Spleen (tissue), 11 donors: Measurements from ENCODE around the gene RNF41. TPM values are rescaled to one million over a fixed set of nuclear protein-coding genes. Genes with fewer than 3 reads are reported as not detected.

ENCODE experiments used
- DNase-seq: peaks from one replicate; pipeline ENCODE4 v3.0.0-alpha.2; 2020
- H3K27ac ChIP-seq, 8 donors: fragments of 200-600 bp; sonication (generic) in 7 of 8; 1 replicate in 4 of 8; 2 replicates in 4 of 8; pipeline versions ENCODE4 v1.5.0 to v1.8.0; 2016 to 2021; ENCODE audit warnings: inconsistent platforms in 4 of 8, mild to moderate bottlenecking in 4 of 8, moderate library complexity in 1 of 8
- H3K27me3 ChIP-seq, 7 donors: fragments of 200-600 bp; sonication (generic) in 6 of 7; replicated peaks in 1 of 7; 1 replicate in 4 of 7; 2 replicates in 3 of 7; pipeline versions ENCODE4 v1.5.0 to v1.8.0; 2016 to 2021; ENCODE audit warnings: inconsistent platforms in 3 of 7, mild to moderate bottlenecking in 1 of 7
- H3K36me3 ChIP-seq, 6 donors: fragments of 200-600 bp; sonication (generic) in 5 of 6; 1 replicate in 4 of 6; 2 replicates in 2 of 6; pipeline versions ENCODE4 v1.5.0 to v1.8.0; 2016 to 2021; ENCODE audit warnings: inconsistent platforms in 2 of 6
- H3K4me1 ChIP-seq, 6 donors: fragments of 200-600 bp; sonication (generic) in 5 of 6; 1 replicate in 3 of 6; 2 replicates in 3 of 6; pipeline versions ENCODE4 v1.5.0 to v1.8.0; 2016 to 2021; ENCODE audit warnings: inconsistent platforms in 3 of 6
- H3K4me3 ChIP-seq, 8 donors: fragments of 200-600 bp; sonication (generic) in 7 of 8; 1 replicate in 4 of 8; 2 replicates in 4 of 8; pipeline versions ENCODE4 v1.5.0 to v1.8.0; 2016 to 2021; ENCODE audit warnings: inconsistent platforms in 4 of 8, mild to moderate bottlenecking in 4 of 8, moderate library complexity in 2 of 8
- H3K9me3 ChIP-seq, 8 donors: fragments of 200-600 bp; sonication (generic) in 7 of 8; 1 replicate in 4 of 8; 2 replicates in 4 of 8; pipeline versions ENCODE4 v1.5.0 to v1.8.0; 2016 to 2021; ENCODE audit warnings: inconsistent platforms in 4 of 8
- POLR2A ChIP-seq, 3 donors: fragments of 450-650 bp; IDR thresholded peaks; one replicate each; pipeline ENCODE4 v1.5.1; 2017; ENCODE audit warnings: antibody characterized with exemption in 3 of 3, mild to moderate bottlenecking in 1 of 3
- POLR2AphosphoS5 ChIP-seq, 3 donors: sonication (generic); formaldehyde crosslinking; IDR thresholded peaks; one replicate each; pipeline ENCODE4 v1.5.1; 2017; ENCODE audit warnings: antibody characterized with exemption in 3 of 3
- WGBS, 5 donors: extraction: QIAGEN DNeasy Blood & Tissue Kit in 3 of 5; methylation state at CpG; one replicate each; pipeline versions ENCODE4 v1.1.5 to v1.1.7; 2013 to 2018; 5-methylcytosine and 5-hydroxymethylcytosine counted together
- intact Hi-C: fragments of 100-400 bp; cut with DNase I; formaldehyde crosslinking; loops from one replicate; pipeline ENCODE4 v1.15.0; 2023; ENCODE audit warnings: low total_unique reads
- polyA plus RNA-seq, 3 donors: library from polyadenylated mRNA; stranded (reverse); fragments of 200-250 nt; gene quantifications; one replicate each; pipeline ENCODE4 v1.2.1, GENCODE V29; 2013
- total RNA-seq, 7 donors: library from RNA; depleted of rRNA in 3 of 7; stranded (reverse); fragments of >200 nt in 3 of 7; fragmentation: NEBNext Ultra II Directional in 4 of 7; extraction: Animal tissue kit (Norgen Biotek cat#: 25700) in 4 of 7; gene quantifications; one replicate each; pipeline versions ENCODE4 v1.1.0 to v1.2.1, GENCODE V29; 2016 to 2021
- TF ChIP-seq, protein P1 (sequence below), 11 experiments: fragments of 200-600 bp in 7 of 11; fragments of 450-650 bp in 4 of 11; sonication (generic) in 4 of 11; IDR thresholded peaks in 8 of 11; conservative IDR thresholded peaks in 3 of 11; 1 replicate in 7 of 11; 2 replicates in 4 of 11; pipeline versions ENCODE4 v1.4.0 to v1.8.0; 2016 to 2021; ENCODE audit warnings: antibody characterized with exemption in 11 of 11, inconsistent platforms in 4 of 11, mild to moderate bottlenecking in 1 of 11
- donor health status: healthy with polysubstance abuse.
- donor health status: DM: no; HTN: no; CAD: no; lungs with moderate emphysema.
- donor health status: DM: no; HTN: no; CAD: no.
- donor health status: Bipolar disorder and iron deficiency.
- donor health status: healthy.
- donor health status: DM: no; HTN: no; CAD: no.
- donor health status: DM: yes; HTN: yes; CAD: no.

Gene RNF41
- total and polyA plus RNA-seq, 10 donors, result 13.2 to 56.1 (median 45.0) TPM

DNA sequence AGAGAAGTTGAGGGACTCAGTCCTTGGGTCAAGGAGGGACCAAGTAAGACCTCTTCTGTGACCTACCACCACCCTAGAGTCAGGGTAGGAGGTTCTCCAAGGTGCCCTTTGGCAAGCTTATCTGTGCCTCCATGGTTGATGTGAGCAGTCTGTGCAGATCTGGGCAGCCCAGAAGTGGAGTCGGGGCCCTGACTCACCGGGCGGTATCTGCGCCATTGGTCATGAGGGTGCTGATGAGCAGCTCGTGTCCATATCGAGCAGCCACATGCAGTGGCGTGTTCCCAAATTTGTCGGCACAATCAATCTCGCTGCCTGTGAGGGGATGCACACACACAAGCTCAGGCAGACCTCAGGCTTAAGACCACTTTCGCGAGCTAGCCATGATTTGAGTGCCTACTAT is 31.4 kb upstream of the RNF41 start:
- no peak for DNase-seq
- no peaks in the 10 kb centered on the region for H3K27me3 ChIP-seq
- intact Hi-C loops, result loop anchor here (10.0 kb wide), 1 partner anchor 58 kb away; no protein-coding TSS in a partner anchor
- H3K27ac ChIP-seq, result no peak overlapping the region
- H3K4me1 ChIP-seq, result peaks cover 14 to 24% (median 19%) of the 10 kb centered on the region in 6 donors
- TF ChIP-seq POLR2A (IDR thresholded peaks at IDR 0.05) (no peak), POLR2AphosphoS5 (IDR thresholded peaks at IDR 0.05) (peak in 1 of 3 donors; percentile 42)
- TF ChIP-seq, protein P1, sequence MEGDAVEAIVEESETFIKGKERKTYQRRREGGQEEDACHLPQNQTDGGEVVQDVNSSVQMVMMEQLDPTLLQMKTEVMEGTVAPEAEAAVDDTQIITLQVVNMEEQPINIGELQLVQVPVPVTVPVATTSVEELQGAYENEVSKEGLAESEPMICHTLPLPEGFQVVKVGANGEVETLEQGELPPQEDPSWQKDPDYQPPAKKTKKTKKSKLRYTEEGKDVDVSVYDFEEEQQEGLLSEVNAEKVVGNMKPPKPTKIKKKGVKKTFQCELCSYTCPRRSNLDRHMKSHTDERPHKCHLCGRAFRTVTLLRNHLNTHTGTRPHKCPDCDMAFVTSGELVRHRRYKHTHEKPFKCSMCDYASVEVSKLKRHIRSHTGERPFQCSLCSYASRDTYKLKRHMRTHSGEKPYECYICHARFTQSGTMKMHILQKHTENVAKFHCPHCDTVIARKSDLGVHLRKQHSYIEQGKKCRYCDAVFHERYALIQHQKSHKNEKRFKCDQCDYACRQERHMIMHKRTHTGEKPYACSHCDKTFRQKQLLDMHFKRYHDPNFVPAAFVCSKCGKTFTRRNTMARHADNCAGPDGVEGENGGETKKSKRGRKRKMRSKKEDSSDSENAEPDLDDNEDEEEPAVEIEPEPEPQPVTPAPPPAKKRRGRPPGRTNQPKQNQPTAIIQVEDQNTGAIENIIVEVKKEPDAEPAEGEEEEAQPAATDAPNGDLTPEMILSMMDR (IDR thresholded peaks at IDR 0.05 in 8 of 11, conservative IDR thresholded peaks at IDR 0.05 in 3 of 11), result no peak
- no peaks in the 10 kb centered on the region for H3K9me3 ChIP-seq
- peaks cover 9 to 87% (median 79%) of the 10 kb centered on the region in 6 donors for H3K36me3 ChIP-seq
- 91 to 99% (median 97%) methylated on average over 8 to 11 of the region's 11 CpGs for WGBS, 5 donors
- no peak overlapping the region for H3K4me3 ChIP-seq

DNA sequence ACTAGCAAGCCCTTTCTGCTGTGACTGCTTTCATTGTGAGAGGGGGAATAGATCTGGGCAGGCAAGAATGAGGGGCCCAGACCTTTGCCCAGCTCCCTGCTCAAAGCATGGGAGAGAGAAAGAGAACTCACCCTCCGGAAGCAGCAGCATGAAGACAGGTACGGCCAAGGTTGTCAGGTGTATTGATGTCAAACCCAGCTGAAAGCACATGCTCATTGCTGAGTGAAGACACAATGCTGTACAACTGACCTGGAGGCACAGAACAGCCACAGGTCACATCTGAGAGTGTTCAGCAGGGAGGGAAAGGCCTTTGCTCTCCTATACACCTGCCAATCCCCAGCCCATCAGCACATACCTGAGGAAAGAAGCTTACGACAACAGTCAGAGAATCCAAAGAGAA is 30.9 kb upstream of the RNF41 start:
- 94 to 100% (median 96%) methylated on average over 3 of the region's 3 CpGs for WGBS, 5 donors
- Histone ChIP-seq H3K27me3 (no peaks in the 10 kb centered on the region), H3K4me1 (peaks cover 14 to 21% (median 19%) of the 10 kb centered on the region in 6 donors), H3K27ac (no peak overlapping the region), H3K36me3 (peaks cover 11 to 92% (median 83%) of the 10 kb centered on the region in 6 donors), H3K4me3 (no peak overlapping the region), H3K9me3 (no peaks in the 10 kb centered on the region)
- intact Hi-C loops, result loop anchor here (10.0 kb wide), 1 partner anchor 58 kb away; no protein-coding TSS in a partner anchor
- TF ChIP-seq, protein P1 (IDR thresholded peaks at IDR 0.05 in 8 of 11, conservative IDR thresholded peaks at IDR 0.05 in 3 of 11), result no peak
- TF ChIP-seq POLR2A (IDR thresholded peaks at IDR 0.05) (no peak), POLR2AphosphoS5 (IDR thresholded peaks at IDR 0.05) (no peak)
- no peak for DNase-seq

DNA sequence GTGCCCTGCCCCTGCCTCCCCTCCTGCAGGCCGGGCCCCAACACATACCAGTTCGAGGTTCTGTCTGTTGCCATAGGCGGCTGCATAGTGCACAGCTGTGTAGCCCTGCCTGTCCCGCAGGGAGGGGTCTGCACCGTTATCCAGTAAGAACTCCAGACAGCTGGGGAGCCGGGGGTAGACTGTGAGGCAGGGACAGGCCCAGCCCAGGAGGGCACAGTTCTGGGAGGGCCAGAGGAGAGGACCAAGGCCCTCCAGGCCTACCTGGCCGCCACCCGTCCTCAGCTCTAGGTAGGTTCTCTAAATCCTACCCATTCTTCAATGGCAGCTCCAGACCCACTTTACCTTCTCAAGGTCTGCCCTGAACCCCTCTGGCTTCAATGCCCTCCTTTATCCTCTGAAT is 27.0 kb upstream of the RNF41 start:
- H3K36me3 ChIP-seq, result peaks cover 17 to 100% (median 99%) of the 10 kb centered on the region in 6 donors
- intact Hi-C loops, result no loop called here
- TF ChIP-seq, protein P1 (IDR thresholded peaks at IDR 0.05 in 8 of 11, conservative IDR thresholded peaks at IDR 0.05 in 3 of 11), result no peak
- TF ChIP-seq POLR2A (IDR thresholded peaks at IDR 0.05), result no peak
- TF ChIP-seq POLR2AphosphoS5 (IDR thresholded peaks at IDR 0.05), result peak in 1 of 3 donors; percentile 16
- H3K27ac ChIP-seq, result no peak overlapping the region
- no peaks in the 10 kb centered on the region for H3K9me3 ChIP-seq
- no peaks in the 10 kb centered on the region for H3K27me3 ChIP-seq
- WGBS, 5 donors, result 90 to 98% (median 95%) methylated on average over 7 to 8 of the region's 8 CpGs
- no peak for DNase-seq
- H3K4me3 ChIP-seq, result no peak overlapping the region
- H3K4me1 ChIP-seq, result peaks cover 0 to 10% (median 0%) of the 10 kb centered on the region in 6 donors

DNA sequence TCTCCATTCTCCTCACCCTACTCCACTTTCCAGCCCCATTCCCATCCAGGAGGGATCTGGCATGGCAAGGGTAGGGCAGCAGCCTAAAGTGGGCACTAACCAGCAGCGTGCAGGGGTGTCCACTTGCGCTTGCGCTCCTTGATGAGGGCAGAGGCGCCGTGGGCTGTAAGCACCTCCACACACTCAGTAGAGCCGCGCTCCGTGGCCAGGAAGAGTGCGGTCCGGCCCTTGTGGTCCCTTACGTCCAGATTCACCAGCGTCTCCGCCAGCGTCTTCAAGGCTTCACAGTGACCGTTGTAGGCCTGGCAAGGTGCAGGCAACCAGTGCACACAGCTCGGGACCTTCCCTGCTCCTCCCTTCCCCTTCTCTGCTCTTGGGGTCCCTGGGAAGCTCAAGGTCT is 26.2 kb upstream of the RNF41 start:
- DNase-seq, result no peak
- H3K27me3 ChIP-seq, result no peaks in the 10 kb centered on the region
- H3K4me3 ChIP-seq, result no peak overlapping the region
- WGBS, 5 donors, result 94 to 97% (median 96%) methylated on average over 16 of the region's 16 CpGs
- intact Hi-C loops, result no loop called here
- TF ChIP-seq, protein P1 (IDR thresholded peaks at IDR 0.05 in 8 of 11, conservative IDR thresholded peaks at IDR 0.05 in 3 of 11), result no peak
- TF ChIP-seq POLR2AphosphoS5 (IDR thresholded peaks at IDR 0.05) (peak in 1 of 3 donors; percentile 43), POLR2A (IDR thresholded peaks at IDR 0.05) (no peak)
- peaks cover 14 to 100% (median 99%) of the 10 kb centered on the region in 6 donors for H3K36me3 ChIP-seq
- no peak overlapping the region for H3K27ac ChIP-seq
- no peaks in the 10 kb centered on the region for H3K9me3 ChIP-seq
- H3K4me1 ChIP-seq, result peaks cover 0 to 17% (median 0%) of the 10 kb centered on the region in 6 donors
